NCI-H2196 (cell line): ENCODE data around the gene HOOK2.

Experiments
- DNase-seq: peaks from one replicate; lab custom pipeline; 2025; ENCODE audit not compliant: unreplicated experiment; lab: John Stamatoyannopoulos, UW

The HOOK2 gene

DNA sequence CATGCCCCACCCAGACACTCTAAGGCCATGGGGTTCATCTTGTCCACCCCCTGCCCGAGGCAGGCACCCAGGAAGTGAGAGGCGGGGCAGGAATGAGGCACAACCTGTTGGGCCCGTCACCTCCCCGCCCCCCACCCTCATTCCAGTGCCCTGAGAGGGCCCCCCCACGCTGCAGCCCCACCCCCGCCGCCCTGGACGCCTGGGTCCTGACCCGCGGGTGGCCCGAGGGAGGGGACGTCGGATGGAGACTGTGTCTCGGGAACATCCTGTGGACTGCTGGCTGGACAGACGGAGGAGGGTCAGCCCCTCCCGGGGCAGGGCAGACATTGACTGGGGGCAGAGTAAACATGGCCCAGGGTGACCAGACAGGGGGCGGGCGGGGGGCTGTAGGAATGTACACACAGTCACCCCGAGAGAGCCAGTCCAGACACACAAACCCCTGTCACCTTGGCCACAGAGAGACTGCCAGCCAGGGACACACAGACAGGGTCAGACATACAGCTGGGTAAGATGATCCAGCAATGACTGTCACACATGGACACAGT, 8.6 kb upstream of the HOOK2 start:
- DNase-seq, result no peak

DNA sequence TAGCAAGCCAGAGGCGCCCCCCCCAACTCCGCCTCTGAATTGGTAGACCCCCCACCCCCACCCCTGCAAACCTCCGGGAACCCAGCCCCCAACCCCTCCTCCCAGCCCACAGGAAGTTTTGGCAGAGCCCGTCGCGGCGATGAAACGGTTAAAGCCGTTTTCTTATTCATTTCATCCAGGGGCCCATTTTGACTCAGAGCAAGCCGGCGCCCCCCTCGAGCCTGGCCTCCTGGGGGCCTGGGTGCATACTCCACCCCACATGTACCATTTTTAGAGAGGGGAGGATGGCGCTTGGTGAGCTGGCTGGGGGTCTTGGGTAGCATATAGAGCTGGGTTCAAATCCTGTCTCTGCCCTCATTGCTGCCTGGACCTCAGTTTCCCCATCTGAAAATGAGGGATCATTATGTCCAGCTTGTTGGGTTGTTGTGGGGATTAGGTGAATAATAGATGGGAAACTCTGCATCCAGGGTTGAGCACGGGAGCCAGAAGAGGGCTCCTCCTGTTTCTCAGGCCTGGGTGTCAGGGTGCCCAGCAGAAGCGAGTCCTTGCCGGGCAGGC, 8.0 kb upstream of the HOOK2 start:
- no peak for DNase-seq

DNA sequence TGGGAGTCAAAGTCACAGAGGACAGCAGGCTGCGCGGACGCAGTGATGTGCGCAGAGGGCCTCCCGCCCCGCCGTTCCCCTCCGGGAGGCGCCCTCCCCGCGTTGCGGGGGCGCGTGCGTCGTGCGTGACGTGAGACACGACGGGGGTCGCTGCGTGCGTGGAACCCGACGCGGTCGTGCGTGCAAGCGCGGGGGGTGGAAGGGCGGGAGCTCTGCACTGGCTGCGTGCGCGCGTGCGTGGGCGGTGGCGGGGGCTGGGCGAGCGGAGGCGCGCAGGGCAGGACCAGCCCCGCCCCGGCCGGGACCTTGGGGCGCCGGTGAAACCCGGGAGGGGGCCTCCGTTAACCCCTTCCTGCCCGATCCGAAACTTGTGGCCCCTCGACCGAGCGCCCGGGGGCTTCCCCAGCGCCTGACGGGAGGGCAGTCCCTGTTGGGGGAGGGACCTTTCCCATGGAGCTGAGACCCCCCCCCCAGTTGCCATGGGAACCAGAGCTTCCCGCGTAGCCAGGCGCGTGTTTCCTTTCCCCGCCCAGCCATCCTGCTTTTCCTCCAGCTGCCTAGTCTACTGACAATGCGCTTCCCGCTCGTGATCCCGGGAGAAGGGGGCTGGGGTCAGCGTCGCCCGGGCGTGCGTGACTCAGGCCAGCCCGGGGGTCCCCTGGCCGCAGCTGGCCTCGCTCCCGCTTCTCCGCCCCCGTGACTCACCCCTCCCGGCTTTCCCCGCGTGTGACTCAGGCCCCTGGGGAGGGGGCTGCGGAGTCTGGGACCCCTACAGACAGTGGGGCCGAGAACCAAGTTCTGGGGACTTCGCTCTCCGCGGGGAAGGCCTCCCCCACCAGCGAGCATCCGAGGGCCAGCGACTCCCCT, 7.3 kb upstream of the HOOK2 start:
- DNase-seq, result peak; percentile 82

DNA sequence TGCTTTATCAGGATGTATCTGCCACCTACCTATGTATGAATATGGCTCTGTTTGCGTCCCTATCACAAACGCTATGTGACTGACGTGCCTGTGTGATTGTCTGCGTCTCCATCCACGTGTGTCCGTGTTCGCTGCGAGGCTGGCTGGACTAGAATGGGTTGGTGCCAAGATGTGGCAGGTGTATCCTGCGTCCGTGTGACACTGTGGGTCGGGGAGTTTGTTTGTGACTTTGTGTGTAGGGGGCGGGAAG, 6.7 kb upstream of the HOOK2 start:
- no peak for DNase-seq

DNA sequence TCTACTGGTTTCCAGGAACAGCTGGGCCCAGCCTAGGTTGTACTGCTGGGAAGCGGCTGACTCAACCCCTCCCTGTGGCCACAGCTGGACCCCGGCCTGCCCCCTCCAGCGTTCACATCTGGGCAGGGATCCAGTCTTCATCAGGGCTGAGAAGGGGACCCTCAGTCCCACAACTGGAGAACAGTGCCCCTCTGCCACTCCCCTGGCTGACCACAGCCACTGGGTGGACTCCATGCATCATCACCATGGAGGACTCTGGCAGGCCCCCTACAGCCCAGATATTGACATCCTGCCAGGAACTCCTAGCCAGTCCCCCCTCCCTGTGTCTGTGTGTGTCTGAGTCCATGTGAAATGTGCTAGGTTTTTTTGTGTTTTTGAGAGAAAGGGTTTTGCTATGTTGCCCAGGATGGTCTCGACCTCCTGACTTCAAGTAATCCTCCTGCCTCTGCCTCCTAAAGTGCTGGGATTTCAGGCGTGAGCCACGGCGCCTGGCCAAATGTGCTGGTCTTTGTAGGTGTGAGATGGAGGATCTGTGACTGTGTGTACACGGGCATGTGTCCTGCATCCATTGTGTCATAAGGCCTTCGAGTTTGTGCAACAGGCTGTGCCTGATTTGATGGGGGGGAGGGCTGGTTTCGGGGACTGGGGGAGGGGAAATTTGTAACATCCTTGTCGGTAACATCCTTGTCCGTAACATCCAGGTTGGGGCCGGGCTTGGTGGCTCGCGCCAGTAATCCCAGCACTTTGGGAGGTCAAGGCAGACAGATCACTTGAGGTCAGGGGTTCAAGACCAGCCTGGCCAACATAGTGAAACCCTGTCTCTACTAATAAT, 4.0 kb upstream of the HOOK2 start:
- DNase-seq, result peak; percentile 58

DNA sequence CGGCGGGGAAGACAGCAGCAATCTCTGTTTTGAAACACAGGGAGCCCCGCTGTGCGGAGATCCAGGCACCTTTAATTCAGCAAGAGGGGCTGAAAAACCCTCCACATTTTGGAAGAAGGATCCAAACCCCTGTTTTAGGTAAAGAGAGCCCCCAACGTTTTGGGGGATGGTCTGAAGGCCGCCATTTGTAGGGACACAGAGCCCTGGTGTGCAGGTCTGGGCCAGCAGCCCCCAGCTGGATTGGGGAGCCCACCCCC, 3.5 kb upstream of the HOOK2 start:
- DNase-seq, result no peak

DNA sequence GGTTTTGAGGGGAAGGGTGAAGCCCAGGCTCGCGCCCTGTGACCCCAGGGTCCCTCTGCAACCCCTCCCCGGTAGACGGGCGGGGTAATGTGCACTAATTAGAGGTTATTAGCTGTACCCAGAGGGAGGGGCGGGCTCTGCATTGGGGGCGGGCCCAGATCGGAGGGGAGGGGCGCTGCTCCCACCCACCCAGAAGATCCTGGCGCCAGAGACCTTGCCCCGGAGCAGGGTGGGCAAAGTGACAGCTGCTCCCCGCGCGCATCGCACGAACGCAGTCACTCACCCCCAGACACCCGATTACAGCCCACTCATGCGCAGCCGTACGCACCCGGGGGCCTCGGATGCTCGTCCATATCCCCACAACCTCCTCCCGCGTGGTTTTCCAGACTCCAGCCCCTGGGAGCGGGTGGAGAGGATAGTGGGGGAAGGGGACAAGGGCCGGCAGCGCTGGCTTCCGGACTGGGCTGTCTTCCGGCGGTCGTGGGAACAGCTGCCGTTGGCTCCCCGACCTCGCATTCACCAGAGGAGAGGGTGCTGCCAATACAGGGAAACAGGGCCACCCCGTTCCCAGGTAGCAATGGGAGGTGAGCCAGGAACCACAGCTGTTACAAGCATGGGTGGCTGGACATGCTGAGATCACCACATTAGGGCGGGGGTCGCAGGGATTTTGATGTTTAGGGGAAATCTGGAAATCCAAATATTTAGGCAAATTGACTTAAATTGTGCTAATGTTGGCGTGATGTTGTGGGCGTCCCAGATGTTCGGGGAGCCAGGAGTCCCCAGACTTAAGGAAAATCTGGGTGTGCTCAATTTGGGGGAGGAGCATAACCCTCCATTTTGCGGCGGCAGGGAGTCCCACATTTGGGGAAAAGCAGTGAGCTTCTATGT, 2.9 kb upstream of the HOOK2 start:
- DNase-seq, result peak; percentile 76

DNA sequence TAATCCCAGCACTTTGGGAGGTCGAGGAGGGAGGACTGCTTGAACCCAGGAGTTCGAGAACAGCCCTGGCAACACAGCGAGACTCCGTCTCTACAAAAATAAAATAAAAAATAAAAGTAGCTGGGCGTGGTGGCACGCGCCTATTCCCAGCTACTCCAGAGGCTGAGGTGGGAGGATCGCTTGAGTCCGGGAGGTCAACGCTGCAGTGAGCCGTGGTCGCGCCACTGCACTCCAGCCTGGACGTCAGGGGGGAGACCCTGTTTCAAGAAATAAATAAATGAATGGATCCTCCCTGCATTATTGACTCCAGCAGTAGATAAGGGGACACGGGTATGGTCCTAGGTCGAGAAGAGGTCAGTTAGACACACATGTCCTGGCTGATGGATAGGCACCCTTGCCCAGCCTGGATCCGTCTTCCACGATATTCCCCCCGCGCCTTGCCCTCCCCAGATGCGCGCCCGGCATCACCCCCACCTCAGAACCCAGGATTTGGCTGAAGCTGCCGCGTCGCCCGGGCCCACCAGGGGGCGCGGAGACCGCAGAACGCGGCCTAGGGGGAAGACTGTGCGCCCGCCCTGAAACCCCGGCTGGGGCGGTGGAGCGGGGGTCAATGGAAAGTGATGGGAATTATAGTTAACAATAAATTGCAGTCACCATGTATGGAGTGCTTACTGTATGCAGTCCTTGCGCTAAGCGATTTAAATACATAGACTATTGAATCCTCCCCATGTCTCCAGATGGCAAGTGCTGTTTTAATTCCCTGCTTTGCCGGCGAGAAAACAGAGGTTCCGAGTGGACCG, 2.1 kb upstream of the HOOK2 start:
- peak; percentile 89 for DNase-seq

DNA sequence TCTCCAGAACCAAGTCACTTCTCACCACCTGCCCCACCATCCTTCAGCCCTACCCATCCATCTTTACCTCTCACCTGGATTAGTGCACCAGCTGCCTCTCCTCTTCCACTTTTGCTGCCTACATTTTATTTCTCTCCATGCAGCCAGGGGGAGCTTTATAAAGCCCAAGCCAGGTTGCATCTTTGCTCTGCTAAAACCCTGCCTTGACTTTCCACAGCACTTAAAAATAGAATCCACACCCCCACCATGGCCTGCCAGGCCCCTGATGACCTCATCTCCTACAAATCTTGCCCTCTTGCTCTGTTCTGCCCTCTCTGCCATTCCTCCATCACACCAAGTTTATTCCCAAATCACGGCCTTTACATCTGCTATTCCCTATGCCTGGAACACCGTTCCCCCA, 1.8 kb downstream of the HOOK2 start:
- DNase-seq, result no peak

DNA sequence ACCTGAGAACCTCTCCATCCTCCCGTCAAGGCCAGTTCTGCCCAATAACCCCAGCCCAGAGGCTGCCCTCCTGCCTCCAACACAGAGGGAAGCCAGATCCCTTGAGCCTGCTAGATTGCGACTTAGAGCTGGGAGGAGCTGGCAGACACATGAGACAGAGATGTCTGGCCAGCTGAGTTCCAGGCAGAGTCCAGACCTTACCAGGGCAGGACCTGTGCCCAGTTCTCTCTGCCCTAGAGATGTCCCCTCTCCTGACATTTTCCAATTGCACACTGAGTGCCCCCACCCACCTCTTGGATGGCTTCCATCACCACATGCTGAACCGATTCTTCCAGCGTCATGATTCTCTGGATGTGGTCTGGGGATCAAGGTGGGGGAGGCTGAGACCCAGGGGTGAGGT, 3.0 kb downstream of the HOOK2 start:
- no peak for DNase-seq

DNA sequence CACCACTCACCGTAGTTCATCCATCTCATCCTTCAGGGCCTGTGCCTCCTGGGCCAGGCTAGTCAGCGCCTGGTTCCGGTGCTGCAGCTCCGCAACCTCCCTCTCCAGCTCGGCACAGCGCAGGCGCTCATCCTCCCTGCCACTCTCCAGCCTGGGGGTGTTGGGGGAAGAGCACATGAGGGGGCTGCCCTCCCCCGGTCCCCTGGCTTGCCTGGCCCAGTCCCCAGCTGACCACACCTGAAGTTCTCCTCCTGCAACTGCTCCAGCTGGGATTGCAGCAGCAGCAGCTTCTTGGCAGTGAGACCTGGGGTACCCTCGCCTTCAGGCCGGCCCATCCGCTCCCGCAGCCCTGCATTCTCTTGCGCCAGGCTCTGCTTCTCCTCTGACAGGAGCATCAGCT, 4.4 kb downstream of the HOOK2 start:
- DNase-seq, result no peak

DNA sequence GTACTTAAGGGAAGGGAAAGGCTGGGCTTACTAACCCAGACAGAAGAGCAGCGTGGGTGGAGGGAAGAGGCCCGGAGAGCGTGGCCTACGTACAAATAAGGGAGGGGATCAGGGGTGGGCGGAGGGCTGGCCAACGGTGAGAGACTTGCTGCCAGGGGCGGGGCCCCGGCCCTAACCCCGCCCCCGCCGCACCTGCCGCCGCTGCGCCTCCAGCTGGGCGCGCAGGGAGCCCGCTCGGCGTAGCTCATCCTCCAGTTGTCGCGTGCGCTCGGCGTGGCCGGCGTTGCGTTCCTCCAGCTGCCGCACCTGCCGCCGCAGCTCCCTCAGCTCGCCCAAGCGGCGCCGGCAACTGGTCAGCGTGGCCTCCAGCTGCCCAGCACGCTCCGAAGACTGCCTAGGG, 5.7 kb downstream of the HOOK2 start:
- DNase-seq, result no peak

DNA sequence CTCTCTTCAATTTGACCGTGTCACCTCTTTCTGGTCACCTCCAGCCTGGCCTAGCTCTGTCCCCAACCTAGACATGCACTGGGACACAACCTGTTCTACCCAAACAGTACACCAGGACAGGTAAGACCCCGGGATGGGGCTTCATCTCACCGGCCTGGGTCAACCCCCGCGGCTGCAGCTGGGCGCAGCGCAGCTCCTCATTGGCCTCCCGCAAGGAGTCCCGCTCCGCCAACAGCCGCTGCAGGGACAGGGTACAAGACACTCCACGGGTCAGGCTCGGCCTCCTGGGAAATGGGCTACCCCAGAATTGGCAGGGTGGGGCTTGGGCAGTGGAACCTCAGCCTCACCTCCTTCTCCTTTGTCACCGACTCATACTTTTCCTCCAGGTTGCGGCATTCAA, 7.7 kb downstream of the HOOK2 start:
- DNase-seq, result no peak

DNA sequence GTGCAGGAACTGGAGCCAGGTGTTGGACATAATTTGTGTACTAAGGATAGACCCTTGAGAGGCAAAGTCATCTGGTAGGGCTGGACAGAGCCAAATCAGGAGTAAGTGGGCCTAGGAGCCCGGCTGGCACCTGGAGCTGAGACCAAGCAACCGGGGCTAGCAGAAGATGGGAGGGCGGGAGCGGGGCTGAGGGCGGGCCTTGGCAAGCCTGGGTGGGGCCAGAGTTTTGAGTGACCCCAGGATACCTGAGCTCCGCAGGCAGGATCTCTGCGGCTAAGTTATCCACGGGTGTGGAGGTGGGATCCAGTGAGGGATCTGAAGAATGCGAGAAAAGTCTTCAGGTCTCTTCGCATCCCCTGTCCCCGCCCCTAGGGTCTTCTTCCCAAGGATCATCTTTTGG, 8.2 kb downstream of the HOOK2 start:
- DNase-seq, result no peak

DNA sequence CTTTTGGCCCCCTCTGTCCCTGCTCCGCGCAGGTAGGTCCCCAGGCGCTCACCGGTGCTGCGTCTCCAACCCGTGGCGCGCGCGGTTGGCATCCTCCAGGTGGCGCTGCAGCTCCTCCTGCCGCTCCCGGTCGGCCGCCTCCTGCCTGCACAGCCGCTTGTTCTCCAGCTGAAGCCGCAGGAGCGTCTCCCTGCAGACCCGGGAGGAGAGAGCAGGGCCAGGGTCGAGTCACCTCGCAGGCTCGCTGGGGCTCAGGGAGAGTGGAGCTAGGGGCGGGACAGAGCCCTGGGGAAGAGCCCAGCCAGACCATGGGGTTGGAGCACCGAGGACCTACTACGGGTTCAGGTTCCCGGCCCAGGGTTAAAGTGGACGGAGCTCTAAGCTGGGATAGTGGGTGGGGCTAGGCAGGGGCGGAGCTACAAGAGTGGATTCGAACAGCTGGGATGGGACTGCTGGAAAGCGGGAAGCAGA, 9.3 kb downstream of the HOOK2 start:
- peak; percentile 14 for DNase-seq

DNA sequence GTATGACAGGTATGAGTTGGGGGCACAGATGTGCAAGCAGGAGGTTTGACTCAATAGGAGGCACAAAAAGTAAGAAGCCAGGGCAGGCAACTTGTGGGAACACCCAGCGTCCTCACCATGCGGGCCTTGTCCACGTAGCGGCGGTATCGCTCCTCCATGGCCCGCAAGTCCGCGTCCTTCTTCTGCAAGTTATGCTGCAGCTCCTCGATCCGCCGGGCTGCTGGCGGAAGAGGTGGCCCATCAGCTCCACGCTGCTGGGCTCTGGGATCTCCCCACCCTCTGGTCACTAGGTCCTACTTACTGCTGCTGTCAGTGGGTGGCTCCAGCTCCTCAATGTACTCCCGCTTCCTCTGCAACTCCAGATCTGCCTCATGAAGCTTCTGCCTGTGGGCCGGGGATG, 10.7 kb downstream of the HOOK2 start:
- no peak for DNase-seq

DNA sequence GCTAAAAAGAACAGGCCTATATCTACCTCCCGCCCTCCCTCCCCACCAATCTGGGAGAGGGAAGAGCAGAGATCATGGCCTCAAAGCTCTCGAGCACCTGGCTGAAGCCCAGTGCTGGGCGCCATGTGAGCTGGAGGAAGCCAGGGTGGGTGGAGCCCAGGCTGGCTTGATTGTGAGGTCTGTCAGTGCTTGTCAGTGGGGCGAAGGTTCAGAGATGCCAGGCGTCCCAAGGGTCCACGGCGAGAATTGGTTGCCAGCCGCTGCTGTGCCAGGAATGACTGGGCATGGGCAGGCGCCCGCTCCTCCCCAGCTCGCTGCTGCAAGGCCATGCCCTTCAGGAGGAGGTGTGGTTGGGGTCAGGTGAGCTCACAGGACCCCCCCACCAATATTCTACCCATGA, 12.3 kb downstream of the HOOK2 start:
- no peak for DNase-seq

DNA sequence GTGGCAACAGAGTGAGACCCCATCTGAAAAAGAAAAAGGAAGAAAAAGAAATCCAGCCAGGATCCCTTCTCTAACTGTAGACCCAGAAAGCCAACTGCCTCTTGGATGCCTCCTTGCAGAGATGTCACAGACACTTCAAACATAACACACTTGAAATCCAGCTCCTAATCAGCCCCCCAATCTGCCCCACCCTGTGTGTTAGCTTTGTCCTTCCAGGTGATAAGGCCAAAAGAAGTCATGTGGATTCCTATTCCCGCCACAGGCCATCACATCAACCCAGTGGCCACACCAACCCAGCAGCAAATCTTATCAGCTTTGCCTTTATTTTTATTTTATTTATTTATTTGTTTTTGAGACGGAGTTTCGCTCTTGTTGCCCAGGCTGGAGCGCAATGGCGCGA, 15.7 kb downstream of the HOOK2 start:
- DNase-seq, result no peak

DNA sequence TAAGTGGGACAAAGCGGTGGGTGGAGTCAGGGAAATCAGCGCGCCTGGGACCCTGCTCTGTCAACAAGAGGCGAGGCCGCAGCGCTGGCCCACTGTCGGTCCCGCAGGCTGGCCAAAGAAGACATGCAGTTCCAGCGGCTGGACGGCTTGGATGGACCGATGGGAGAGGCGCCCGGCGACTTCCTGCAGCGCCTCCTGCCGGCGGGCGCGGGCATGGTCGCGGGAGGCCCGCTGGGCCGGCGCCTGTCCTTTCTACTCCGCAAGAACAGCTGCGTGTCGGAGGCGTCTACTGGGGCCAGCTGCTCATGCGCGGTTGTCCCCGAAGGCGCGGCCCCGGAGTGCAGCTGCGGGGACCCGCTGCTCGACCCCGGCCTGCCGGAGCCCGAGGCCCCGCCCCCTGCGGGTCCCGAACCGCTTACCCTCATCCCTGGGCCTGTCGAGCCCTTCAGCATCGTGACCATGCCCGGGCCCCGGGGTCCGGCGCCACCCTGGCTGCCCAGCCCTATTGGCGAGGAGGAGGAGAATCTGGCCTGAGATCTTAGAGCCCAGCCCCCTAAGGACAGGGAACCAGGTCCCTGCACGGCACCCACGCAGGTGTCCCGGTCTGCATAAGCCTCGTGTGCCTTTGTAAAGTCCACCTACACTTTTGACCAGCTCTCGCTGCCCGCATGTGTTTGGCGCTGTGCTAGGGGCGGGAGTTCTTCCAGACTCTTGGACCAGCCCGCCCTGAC, 17.6 kb downstream of the HOOK2 start:
- DNase-seq, result peak; percentile 86
